GM19397 (cell line): Measurements from ENCODE around the gene NUDT3.
"Not testable (repeated sequence)": the region's sequence is repeated elsewhere in the genome, so short reads cannot be mapped to it uniquely, and the experiment has no call there.

Source experiments
- ATAC-seq: cut with Tn5 transposase; IDR thresholded peaks from one replicate; pipeline ENCODE4 v1.9.1; 2021; ENCODE audit warnings: mild to moderate bottlenecking, moderate library complexity; ENCODE audit not compliant: unreplicated experiment

Gene NUDT3

DNA sequence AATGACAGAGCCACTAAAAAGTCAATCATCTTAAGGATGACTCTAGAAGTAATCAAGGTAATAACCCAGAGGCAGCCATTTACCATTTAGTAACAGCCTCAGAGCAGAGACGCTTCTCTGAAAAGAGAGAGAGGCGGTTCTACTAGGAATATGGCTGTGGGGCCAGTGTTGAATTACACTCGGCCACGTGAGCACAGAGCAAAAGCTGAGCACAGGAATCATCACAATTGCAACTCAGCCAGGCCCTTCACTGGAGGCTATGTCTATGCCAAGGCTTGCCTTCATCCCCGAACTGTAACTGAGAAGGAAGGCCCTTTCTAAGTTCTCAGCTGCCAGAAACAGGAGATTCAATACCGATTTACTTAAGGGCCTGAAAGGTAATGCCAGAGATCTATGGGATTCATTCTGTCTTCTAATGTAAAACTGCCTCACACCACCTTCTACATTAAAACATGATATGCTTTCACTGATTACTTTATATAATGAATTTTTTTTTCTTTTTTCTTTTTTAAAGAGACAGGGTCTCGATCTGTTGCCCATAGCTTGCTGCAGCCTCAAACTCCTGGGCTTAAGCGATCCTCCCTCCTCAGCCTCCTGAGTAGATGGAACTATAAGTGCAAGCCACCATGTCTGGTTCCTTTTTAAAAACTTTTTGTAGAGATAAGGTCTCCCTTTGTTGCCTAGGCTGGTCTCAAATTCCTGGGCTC lies 67.6 kb downstream of the NUDT3 start:
- no peak for ATAC-seq

DNA sequence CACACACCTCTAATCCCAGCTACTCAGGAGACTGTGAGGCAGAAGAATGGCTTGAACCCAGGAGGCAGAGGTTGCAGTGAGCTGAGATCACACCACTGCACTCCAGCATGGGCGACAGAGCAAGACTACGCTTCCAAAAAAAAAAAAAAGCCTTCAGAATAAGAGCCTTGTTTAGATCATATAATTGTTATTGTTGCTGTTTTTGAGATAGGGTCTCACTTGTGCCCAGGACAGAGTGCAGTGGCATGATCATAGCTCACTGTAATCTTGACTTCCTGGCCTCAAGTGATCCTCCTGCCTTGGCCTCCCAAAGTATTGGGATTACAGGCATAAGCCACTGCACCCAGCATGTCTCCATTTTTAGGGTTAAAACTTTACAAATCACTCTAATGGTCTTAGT lies 68.2 kb downstream of the NUDT3 start:
- ATAC-seq: not testable (repeated sequence)

DNA sequence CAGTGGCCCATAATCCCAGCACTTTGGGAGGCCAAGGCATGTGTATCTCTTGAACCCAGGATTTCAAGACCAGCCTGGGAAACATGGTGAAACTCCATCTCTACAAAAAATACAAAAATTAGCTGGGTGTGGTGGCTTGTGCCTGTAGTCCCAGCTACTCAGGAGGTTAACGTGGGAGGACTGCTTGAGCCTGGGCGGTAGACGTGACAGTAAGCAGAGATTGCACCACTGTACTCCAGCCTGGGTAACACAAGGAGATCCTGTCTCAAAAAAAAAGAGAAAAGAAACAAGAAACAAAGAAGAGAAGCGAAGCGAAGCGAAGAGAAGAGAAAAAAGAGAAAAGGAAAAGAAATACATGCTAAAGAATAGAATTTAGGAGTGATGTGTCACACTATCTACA lies 69.2 kb downstream of the NUDT3 start:
- ATAC-seq: no peak

DNA sequence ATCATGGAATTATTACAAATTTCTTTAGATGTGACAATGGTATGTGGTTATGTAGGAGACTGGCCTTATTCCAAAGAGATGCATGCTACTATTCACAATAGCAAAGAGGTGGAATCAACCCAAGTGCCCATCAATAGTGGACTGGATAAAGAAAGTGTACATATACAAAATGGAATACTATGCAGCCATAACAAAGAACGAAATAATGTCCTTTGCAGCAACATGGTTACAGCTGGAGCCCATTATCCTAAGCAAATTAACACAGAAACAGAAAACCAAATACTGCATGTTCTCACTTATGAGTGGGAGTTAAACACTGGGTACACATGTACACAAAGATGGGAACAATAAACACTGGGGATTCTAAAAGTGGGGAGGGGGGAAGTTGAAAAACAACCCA lies 69.7 kb downstream of the NUDT3 start:
- no peak for ATAC-seq

GRCh38 chr6:34321821-34322220 lies 70.6 kb downstream of the NUDT3 start:
- ATAC-seq: no peak

GRCh38 chr6:34319471-34319885 lies 73.0 kb downstream of the NUDT3 start:
- ATAC-seq: no peak

GRCh38 chr6:34318499-34319470 lies 73.7 kb downstream of the NUDT3 start:
- ATAC-seq: no peak

DNA sequence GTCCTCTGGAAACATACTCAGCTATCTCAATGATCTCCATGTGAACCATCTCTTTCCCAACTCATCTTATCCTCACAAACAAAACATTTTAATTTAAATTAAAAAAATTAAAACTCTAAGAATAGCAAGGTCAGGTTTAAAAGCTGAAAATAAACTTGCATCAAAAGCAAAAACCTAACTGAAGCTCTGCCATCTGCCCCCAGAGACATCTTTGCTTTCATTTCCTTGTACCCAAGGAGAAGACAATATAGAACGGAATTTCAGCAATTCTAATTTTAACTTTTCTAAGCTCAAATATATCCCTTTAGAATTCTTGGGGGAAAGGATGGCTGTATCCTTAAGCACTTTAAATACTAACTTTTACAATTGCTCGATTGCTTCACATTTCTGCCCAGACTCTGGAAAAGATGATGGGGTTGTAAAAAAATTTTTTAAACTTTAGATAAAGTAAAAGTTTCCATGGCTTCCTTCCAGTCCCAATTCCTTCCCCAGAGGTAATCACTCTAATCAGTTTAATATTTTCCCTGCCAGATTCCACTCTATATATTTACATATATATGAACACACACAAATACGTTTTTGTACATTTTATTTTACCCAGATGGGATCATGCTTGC lies 74.5 kb downstream of the NUDT3 start:
- ATAC-seq: no peak

DNA sequence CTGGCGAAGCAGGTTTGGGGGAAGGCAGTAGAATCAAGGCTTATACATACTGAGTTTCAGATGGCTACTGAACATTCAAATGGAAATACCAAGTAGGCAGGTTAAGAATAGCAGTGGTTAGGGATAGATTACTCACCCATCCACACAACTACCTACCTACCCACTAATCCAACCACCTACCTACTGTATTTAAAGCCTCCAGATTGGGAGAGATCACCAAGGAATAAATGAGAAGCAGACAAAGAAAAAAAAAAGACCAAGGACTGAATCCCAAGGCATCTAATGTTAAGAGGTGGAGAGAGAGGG lies 75.3 kb downstream of the NUDT3 start:
- ATAC-seq: no peak

DNA sequence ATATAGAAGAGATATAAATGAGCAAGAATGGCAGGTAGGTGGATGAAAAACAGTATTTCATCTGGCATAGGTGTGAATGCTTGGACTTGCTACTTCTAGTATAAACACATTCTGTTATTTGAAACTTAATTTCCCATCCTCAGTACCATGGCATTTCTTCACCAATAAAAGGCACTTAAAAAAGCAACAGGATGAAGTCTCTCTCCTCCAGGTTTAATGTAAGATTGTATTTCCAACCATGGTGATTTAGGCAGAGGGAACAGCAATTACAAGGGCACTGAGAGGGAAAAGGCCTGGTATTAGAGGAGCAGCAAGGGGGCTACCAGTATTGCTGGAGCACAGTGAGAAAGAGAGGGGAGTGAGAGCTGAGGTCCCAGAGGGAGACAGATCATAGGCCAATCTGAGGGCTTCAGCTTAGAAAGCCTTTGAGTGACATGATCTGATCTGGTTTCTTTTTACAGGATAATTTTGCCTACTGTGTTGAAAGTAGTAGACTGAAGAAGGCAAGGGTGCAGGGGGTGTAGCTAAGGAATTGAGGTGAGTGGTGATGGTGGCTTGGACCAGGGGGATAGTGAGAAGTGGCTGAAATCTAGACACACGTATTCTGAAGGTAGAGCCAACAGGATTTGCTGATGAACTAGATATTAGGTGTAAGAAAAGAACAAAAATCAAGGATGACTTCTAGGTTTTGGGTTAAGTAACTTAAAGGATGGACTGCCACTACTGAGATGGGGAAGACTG lies 75.9 kb downstream of the NUDT3 start:
- no peak for ATAC-seq

DNA sequence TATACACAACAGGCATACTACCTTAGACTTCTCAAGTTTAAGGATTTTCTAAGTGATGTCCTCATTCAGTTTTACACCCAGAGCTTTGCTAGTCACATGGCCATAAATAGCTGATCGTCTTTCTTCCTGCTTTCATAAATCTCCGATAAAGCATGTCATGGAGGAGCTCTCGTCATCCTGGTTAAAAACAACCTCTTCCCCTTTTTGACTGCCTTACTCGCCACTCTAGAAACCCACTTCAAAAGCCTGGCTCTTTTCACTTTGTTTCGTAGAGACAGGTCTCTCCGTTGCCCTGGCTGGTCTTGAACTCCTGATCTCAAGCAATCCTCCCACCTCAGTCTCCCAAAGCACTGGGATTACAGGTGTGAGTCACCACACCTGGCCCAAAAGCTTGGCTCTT lies 76.7 kb downstream of the NUDT3 start:
- ATAC-seq: no peak

DNA sequence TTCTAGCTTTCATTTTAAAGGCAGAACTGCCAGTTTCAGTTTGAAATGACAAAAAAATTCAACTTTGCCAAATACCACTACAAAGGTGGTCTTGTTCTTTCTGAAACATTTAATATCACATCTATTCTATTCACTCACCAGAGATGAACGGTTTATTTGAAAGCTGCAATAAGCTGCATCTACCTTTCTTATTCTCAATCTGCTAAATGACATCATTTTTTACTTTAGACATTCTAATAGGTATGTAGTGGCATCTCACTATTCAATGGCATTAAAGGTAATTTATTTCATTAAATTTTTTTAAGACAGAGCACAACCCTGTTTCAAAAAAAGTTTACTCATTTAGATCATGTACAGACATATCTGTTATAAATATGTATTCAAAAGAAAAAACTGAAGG lies 77.2 kb downstream of the NUDT3 start:
- no peak for ATAC-seq

GRCh38 chr6:34312259-34312658 lies 80.2 kb downstream of the NUDT3 start:
- ATAC-seq: no peak

GRCh38 chr6:34310817-34311216 lies 81.7 kb downstream of the NUDT3 start:
- no peak for ATAC-seq

- no peak for ATAC-seq
Observed at GRCh38 chr6:34308483-34308882, 84.0 kb downstream of the NUDT3 start.

GRCh38 chr6:34305982-34306708 lies 86.3 kb downstream of the NUDT3 start:
- ATAC-seq: no peak

DNA sequence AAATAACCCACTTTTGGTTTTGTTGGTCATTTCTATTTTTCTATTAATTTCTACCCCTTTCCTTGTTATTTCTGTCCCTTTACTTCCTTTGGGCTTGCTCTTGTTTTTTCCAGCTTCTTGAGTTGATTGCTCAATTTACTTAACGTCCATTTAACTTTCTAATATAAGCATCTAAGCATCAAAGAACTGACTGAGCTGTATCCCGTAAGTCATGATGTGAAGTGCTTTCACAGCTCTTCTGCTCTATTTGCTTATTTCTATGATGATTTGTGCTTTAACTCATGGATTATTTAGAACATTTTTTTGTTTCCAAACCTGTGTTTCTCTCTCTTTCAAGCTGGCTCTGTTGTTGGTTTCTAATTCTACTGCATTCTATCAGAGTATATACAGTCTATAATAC lies 87.0 kb downstream of the NUDT3 start:
- no peak for ATAC-seq

GRCh38 chr6:34304164-34304563 lies 88.3 kb downstream of the NUDT3 start:
- no peak for ATAC-seq

DNA sequence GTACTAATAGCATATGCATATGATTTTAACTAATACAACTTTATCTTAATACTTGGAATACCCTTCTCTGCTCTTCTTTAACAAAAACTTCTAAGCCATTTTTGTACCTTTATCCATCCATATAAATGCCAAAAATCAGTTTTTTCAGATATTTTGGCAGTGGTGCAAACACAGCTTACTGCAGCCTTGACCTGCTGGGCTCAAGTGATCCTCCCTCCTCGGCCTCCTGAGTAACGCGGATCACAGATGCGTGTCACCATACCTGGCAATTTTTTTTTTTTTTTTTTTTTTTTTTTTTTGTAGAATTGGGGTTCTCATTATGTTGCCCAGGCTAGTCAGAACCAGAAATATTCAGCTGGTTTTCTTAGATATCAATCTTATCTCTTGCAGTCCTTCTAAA lies 89.5 kb downstream of the NUDT3 start:
- ATAC-seq: no peak

DNA sequence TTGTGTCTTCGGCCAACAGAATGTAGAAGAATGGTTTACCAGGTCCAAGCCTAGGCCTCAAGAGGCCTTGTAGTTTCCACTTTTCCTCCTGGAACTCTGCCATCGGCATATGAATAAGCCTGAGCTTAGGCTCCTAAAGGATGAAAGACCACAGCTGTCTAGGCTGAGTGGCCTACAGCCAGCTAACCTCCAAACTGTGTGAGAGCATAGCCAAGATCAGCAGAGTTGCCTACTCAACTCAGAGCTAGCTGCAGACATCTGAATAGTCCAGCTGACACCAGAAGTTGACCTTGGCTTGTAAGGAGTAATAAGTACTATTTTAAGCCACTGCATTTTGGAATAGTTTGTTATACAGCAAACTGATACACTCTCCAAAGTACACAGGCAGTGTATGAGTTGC lies 91.1 kb downstream of the NUDT3 start:
- ATAC-seq: no peak

DNA sequence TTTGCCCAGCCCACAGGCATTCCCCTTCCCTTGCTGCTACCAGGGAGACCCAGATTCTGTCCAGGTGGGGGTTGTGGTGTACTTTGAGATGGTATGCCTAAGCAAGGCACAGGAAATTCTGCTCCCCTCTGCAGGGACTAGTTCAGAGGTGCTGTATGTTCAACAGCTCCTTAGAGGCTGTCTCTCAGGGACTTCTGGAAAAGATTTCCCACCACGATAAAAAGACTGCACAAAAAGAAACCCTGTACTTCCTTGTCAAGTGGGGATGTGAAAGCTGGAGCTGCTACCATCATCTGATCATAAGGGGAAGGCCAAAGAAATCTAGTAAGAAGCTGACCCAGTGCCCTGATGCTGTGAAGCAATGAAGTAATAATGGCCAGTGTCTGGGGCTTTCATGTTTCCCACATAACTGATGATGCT lies 92.1 kb downstream of the NUDT3 start:
- no peak for ATAC-seq
